Activated naive CD8-positive, alpha-beta T cell (primary cell): Measurements from ENCODE around the gene CDC45.

Source experiments
- H3K27ac Mint-ChIP-seq: one replicate; pipeline ENCODE4 v1.8.0; 2021; ENCODE audit warnings: mixed read lengths
- H3K27me3 Mint-ChIP-seq: one replicate; pipeline ENCODE4 v1.8.0; 2021; ENCODE audit warnings: mixed read lengths
- H3K36me3 Mint-ChIP-seq: one replicate; pipeline ENCODE4 v1.8.0; 2021; ENCODE audit warnings: mixed read lengths
- H3K4me1 Mint-ChIP-seq: one replicate; pipeline ENCODE4 v1.8.0; 2021; ENCODE audit warnings: low read depth, mixed read lengths
- H3K4me3 Mint-ChIP-seq: one replicate; pipeline ENCODE4 v1.8.0; 2021; ENCODE audit warnings: mild to moderate bottlenecking, mixed read lengths
- H3K9me3 Mint-ChIP-seq: one replicate; pipeline ENCODE4 v1.8.0; 2021; ENCODE audit warnings: low read depth, mixed read lengths

The CDC45 gene

DNA sequence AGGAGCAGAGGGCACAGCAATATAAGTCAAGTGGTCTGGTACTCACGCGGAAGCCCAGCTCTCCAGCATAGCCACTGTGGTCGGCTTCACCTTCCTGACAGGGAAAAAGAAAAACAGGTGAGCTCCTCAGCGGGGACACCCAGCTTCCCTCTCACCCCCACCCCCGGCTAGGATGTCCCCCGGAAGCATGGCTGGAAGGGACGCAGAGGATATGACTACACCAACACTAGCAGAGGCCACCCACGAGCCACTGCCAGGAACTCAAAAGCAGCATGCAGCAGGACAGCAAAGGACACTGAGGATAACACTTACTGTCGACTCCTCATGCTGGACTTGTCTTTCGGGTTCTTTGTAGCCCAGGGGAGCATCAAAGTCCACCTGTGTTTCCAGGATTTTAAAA lies 23.2 kb upstream of the CDC45 start:
- peaks cover 12% of the 10 kb centered on the region for H3K36me3 Mint-ChIP-seq

GRCh38 chr22:19457828-19458428 lies 21.8 kb upstream of the CDC45 start:
- H3K27ac Mint-ChIP-seq, result no peak overlapping the region
- no peak overlapping the region for H3K4me3 Mint-ChIP-seq
- peaks cover 9% of the 10 kb centered on the region for H3K36me3 Mint-ChIP-seq
- no peaks in the 10 kb centered on the region for H3K9me3 Mint-ChIP-seq
- no peaks in the 10 kb centered on the region for H3K27me3 Mint-ChIP-seq
- peaks cover 5% of the 10 kb centered on the region for H3K4me1 Mint-ChIP-seq

More for the DNA sequence above, 23.2 kb upstream of the CDC45 start:
- Mint-ChIP-seq H3K9me3 (no peaks in the 10 kb centered on the region), H3K4me3 (no peak overlapping the region), H3K27ac (no peak overlapping the region), H3K4me1 (peaks cover 5% of the 10 kb centered on the region), H3K27me3 (no peaks in the 10 kb centered on the region)

DNA sequence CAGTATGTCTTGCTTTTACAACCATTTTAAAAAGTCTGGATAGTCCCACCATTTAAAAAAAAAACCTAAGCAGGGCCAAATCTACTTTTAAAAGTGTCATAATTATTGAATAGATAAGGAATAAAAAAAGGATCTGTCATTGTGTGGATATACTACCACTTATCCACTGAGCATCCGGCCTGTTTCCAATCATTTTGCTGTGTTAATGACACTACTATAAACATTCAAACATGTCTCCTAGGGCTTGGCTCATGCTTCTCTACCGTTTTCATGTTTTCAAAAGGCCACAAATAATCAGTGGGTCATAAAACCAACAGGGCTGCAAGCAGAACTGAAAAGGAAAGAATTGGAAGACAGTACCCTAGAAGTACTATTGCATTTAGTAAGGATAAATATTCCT lies 19.7 kb upstream of the CDC45 start:
- no peaks in the 10 kb centered on the region for H3K9me3 Mint-ChIP-seq
- no peak overlapping the region for H3K4me3 Mint-ChIP-seq
- no peaks in the 10 kb centered on the region for H3K4me1 Mint-ChIP-seq
- no peaks in the 10 kb centered on the region for H3K27me3 Mint-ChIP-seq
- H3K36me3 Mint-ChIP-seq, result peaks cover 5% of the 10 kb centered on the region
- no peak overlapping the region for H3K27ac Mint-ChIP-seq

- H3K27me3 Mint-ChIP-seq, result no peaks in the 10 kb centered on the region
- H3K4me1 Mint-ChIP-seq, result no peaks in the 10 kb centered on the region
- no peaks in the 10 kb centered on the region for H3K36me3 Mint-ChIP-seq
- no peak overlapping the region for H3K4me3 Mint-ChIP-seq
- H3K9me3 Mint-ChIP-seq, result no peaks in the 10 kb centered on the region
- H3K27ac Mint-ChIP-seq, result no peak overlapping the region
Observed at GRCh38 chr22:19461506-19461905, 18.2 kb upstream of the CDC45 start.

GRCh38 chr22:19463008-19463407 lies 16.7 kb upstream of the CDC45 start:
- H3K27ac Mint-ChIP-seq, result no peak overlapping the region
- no peaks in the 10 kb centered on the region for H3K36me3 Mint-ChIP-seq
- no peaks in the 10 kb centered on the region for H3K9me3 Mint-ChIP-seq
- no peak overlapping the region for H3K4me3 Mint-ChIP-seq
- H3K27me3 Mint-ChIP-seq, result no peaks in the 10 kb centered on the region
- no peaks in the 10 kb centered on the region for H3K4me1 Mint-ChIP-seq

DNA sequence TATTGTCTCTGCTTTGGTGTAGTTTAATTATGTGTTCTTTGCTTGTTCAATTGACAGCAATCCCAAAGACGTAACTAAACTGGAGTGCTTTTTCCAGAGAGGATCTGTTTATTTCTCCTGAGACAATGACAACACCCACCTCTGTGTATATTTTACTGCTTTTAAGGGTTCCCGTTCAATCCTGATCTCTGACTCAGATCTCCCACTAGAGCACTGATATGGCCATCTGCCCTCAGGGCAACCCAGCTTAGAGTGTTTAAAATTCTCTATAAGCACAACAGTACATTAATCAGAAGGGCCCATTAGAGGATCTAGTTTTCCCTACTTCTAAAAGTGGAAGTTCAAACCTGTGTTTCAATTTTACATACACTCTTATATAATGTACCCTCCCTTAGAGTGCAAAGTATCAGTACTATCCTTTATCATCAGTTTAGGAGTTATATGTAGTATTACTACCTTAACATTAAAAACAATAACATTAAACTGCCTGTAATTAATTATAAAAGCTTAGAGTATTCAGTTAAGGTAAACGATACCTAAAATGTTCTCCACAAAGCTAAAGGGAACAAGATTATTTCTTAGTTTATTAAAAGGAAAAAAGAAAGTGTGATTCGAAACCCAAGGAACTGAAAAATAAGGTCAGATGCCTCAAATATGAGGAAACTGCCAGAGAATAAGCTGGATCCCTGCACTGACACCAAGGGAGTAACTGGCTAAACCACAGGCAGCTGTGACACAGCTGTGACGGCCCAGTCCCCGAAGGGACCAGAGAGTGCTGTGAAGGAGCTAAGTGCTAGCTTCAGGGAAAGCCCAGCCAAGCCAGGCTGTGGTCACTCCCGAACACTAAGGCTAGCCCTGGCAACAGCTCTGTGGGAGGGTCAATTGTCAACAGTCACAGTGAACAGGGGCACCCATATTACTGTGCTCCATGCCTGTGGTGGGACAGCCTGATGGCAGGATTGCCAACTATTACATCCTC lies 15.9 kb upstream of the CDC45 start:
- no peaks in the 10 kb centered on the region for H3K9me3 Mint-ChIP-seq
- no peak overlapping the region for H3K4me3 Mint-ChIP-seq
- H3K4me1 Mint-ChIP-seq, result no peaks in the 10 kb centered on the region
- no peaks in the 10 kb centered on the region for H3K36me3 Mint-ChIP-seq
- H3K27me3 Mint-ChIP-seq, result no peaks in the 10 kb centered on the region
- H3K27ac Mint-ChIP-seq, result no peak overlapping the region

- Mint-ChIP-seq H3K9me3 (no peaks in the 10 kb centered on the region), H3K27me3 (no peaks in the 10 kb centered on the region), H3K4me1 (no peaks in the 10 kb centered on the region), H3K36me3 (no peaks in the 10 kb centered on the region), H3K27ac (no peak overlapping the region), H3K4me3 (no peak overlapping the region)
Observed at GRCh38 chr22:19464546-19464945, 15.2 kb upstream of the CDC45 start.

DNA sequence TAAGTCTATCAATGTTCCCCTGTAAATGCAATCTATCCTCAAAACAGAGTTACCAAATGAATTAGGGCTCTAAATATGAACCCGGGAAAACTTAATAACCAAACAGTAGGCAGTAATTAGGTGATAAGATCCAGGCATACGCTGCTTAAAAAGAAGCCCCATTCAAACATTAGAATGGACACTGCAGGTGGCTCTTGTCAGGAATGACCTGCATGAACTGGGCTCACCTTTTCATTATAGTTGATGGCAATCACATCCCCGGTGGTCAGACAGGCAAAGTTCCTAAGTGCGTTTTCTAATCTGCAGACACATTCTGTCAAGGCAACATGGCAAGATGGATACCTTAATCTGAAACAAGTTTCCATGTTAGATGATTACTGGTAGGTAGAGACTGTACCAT lies 14.7 kb upstream of the CDC45 start:
- H3K4me3 Mint-ChIP-seq, result no peak overlapping the region
- no peaks in the 10 kb centered on the region for H3K9me3 Mint-ChIP-seq
- no peaks in the 10 kb centered on the region for H3K27me3 Mint-ChIP-seq
- no peaks in the 10 kb centered on the region for H3K36me3 Mint-ChIP-seq
- no peaks in the 10 kb centered on the region for H3K4me1 Mint-ChIP-seq
- no peak overlapping the region for H3K27ac Mint-ChIP-seq

DNA sequence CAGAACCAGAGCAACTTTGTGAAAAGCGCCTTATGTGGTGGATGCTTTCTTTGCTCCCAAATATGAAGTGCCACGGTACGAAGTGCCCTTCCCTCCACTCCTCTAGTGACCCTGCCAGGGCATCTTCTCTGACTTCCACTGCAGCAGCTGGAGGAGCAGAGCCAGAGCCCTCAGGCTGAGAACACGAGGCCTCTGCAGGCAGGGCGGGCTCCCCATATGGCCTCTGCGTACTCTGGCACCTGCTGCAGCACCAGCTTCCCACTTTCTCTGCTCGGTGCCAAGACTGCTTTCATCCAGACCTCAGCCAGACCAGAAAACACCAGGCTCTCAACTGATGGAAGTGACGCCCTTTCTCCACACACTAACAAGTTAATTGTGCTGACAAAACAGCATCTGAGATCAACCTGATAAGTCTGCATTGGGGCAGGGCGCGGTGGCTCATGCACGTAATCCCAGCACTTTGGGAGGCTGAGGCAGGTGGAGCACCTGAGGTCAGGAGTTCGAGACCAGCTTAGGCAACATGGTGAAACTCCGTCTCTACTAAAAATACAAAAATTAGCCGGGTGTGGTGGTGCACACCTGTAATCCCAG lies 13.5 kb upstream of the CDC45 start:
- H3K27ac Mint-ChIP-seq, result no peak overlapping the region
- no peaks in the 10 kb centered on the region for H3K9me3 Mint-ChIP-seq
- H3K4me1 Mint-ChIP-seq, result no peaks in the 10 kb centered on the region
- no peaks in the 10 kb centered on the region for H3K36me3 Mint-ChIP-seq
- H3K4me3 Mint-ChIP-seq, result no peak overlapping the region
- no peaks in the 10 kb centered on the region for H3K27me3 Mint-ChIP-seq

- no peaks in the 10 kb centered on the region for H3K27me3 Mint-ChIP-seq
- H3K36me3 Mint-ChIP-seq, result no peaks in the 10 kb centered on the region
- H3K27ac Mint-ChIP-seq, result no peak overlapping the region
Observed at GRCh38 chr22:19466848-19467752, 12.6 kb upstream of the CDC45 start.

DNA sequence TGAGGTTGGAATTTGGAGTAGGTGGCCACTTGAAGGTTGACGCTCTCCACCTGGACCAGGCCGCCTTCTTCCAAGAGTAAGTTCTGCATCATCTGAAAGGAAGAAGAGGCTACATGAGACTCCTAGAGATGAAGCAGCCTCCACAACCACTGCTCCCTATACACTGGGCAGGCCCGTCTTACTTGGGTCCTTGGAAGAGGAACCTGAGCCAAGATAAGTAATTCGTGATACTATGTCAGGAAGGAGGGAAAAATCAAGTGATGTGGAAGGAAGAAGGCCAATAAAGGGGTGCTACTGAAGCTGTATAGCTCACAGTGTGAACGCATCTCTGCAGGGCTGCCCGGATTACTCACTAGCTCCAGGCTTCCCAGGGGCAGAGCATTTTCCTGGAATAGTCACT lies 11.8 kb upstream of the CDC45 start:
- Mint-ChIP-seq H3K4me3 (no peak overlapping the region), H3K4me1 (no peaks in the 10 kb centered on the region), H3K27me3 (no peaks in the 10 kb centered on the region), H3K9me3 (no peaks in the 10 kb centered on the region), H3K27ac (no peak overlapping the region), H3K36me3 (no peaks in the 10 kb centered on the region)

More at GRCh38 chr22:19466848-19467752, 12.6 kb upstream of the CDC45 start:
- Mint-ChIP-seq H3K4me3 (no peak overlapping the region), H3K4me1 (no peaks in the 10 kb centered on the region), H3K9me3 (no peaks in the 10 kb centered on the region)

GRCh38 chr22:19469421-19469820 lies 10.3 kb upstream of the CDC45 start:
- Mint-ChIP-seq H3K27ac (no peak overlapping the region), H3K27me3 (no peaks in the 10 kb centered on the region), H3K4me3 (no peak overlapping the region), H3K36me3 (no peaks in the 10 kb centered on the region), H3K9me3 (no peaks in the 10 kb centered on the region), H3K4me1 (peaks cover 4% of the 10 kb centered on the region)

DNA sequence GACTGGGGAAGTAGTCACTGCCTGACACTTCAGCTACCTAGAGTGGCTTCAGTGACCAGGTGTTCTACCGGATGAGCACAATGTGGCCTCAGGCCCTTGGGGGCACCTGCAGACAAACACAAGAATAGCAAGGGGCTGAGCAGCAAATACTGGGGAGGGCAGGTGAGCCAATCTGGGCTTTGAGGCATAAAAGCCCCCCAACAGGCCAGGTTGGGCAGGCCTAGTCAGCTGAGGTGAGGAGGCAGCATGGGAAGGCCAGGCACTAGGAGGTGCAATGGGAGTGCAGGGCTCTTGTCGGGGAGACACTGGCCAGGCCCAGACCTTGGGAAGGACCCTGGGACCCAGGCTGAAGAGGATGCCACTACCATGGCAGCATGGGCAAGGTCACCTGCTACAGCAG lies 9.7 kb upstream of the CDC45 start:
- H3K4me3 Mint-ChIP-seq, result no peak overlapping the region
- no peaks in the 10 kb centered on the region for H3K27me3 Mint-ChIP-seq
- no peak overlapping the region for H3K27ac Mint-ChIP-seq
- H3K36me3 Mint-ChIP-seq, result no peaks in the 10 kb centered on the region
- no peaks in the 10 kb centered on the region for H3K9me3 Mint-ChIP-seq
- H3K4me1 Mint-ChIP-seq, result peaks cover 4% of the 10 kb centered on the region

DNA sequence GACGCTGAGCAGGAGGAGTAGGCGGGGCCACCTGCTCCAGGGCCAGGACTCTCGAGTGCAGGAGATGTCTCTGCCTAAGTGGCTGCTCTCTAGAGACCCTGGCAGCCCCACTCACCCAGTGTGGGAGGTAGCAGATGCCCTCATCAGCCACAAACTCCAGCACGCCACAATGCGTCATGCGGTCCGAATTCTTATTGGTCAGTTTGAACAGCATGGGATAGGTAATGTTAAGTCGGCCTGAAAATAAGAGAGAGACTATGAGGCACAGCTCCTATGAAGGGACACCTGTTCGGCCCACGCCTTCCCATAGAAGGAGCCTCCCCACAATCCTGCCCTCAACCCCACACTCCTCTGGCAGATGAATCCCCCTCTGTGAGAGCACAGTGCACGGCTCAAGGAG lies 8.1 kb upstream of the CDC45 start:
- Mint-ChIP-seq H3K4me1 (peaks cover 18% of the 10 kb centered on the region), H3K27me3 (no peaks in the 10 kb centered on the region), H3K9me3 (no peaks in the 10 kb centered on the region), H3K27ac (no peak overlapping the region), H3K36me3 (peaks cover 2% of the 10 kb centered on the region), H3K4me3 (no peak overlapping the region)
